ENCODE data around the gene GCN1.

GRCh38 chr12:120156315-120157259 lies 37.9 kb downstream of the GCN1 start:
- no peak for TF ChIP-seq POLR2A (IDR thresholded peaks at IDR 0.05)
- no peak for TF ChIP-seq CTCF (IDR thresholded peaks at IDR 0.05)
